ENCODE data around the gene LCMT1. TPM values are rescaled to one million over a fixed set of nuclear protein-coding genes. Genes with fewer than 3 reads are reported as not detected.
A peak's percentile ranks its signal among the peaks of the same experiment; 100 is the strongest.

LCMT1 gene
- total and polyA plus RNA-seq, 9 of the 15 experiments (the other 6 are each of a cell fraction or from before 2014, with no cell fraction given): 20.0 to 42.8 (median 32.3) TPM

GRCh38 chr16:25106567-25107465 lies 4.7 kb upstream of the LCMT1 start (continued):
- TF ChIP-seq E2F6 (IDR thresholded peaks at IDR 0.05; ENCODE audit: borderline replicate concordance in 1 of 2, extremely low read depth in 1 of 2, insufficient read depth in 1 of 2, insufficient read length in 1 of 2, low read depth in 1 of 2, low read length in 1 of 2, poor library complexity in 1 of 2, severe bottlenecking in 1 of 2) (peak in 1 of 2 experiments; percentile 58), CTCF (IDR thresholded peaks at IDR 0.05 in 2 of 3, conservative IDR thresholded peaks at IDR 0.05 in 1 of 3; ENCODE audit: insufficient read depth in 2 of 3, low read depth in 1 of 3, low read length in 3 of 3) (peak; percentile 63 to 75 (median 71)), POLR2H (tag; IDR thresholded peaks at IDR 0.05; ENCODE audit: low read depth) (peak; percentile 77), SRSF1 (IDR thresholded peaks at IDR 0.05; ENCODE audit: low read depth, low read length) (0 out of 2 replicates have a peak, but pooled peaks have one; percentile 45), EP300 (IDR thresholded peaks at IDR 0.05; ENCODE audit: low read length) (peak; percentile 45; the same call in 1 of the 2 replicates), RBM34 (IDR thresholded peaks at IDR 0.05; ENCODE audit: borderline replicate concordance, insufficient read depth, low read length) (no peak), TCF7 (IDR thresholded peaks at IDR 0.05; ENCODE audit: borderline replicate concordance) (no peak), HOXB6 (CRISPR knock-in tag; IDR thresholded peaks at IDR 0.05; ENCODE audit: borderline replicate concordance) (no peak), HDAC1 (IDR thresholded peaks at IDR 0.05) (peak in 1 of 2 experiments; percentile 71; a peak in 2 of 4 replicates), TBP (optimal IDR thresholded peaks at IDR 0.05; ENCODE audit: low read depth, low read length) (peak; percentile 44), NCOA6 (IDR thresholded peaks at IDR 0.05) (0 out of 2 replicates have a peak, but pooled peaks have one; percentile 44), ZMIZ1 (IDR thresholded peaks at IDR 0.05; ENCODE audit: low read depth in 2 of 2, low read length in 2 of 2) (peak in 1 of 2 experiments; percentile 73; a peak in 1 of 4 replicates), STAT6 (CRISPR knock-in tag; IDR thresholded peaks at IDR 0.05) (peak; percentile 89), THRB (CRISPR knock-in tag; conservative IDR thresholded peaks at IDR 0.05) (no peak)

All from K562 (cell line).